A549 (cell line): ENCODE results near the gene CYP24A1. TPM values are rescaled to one million over a fixed set of nuclear protein-coding genes. Genes with fewer than 3 reads are reported as not detected.
A peak's percentile ranks its signal among the peaks of the same experiment; 100 is the strongest.

Source experiments
- BCL3 ChIP-seq: fragments of >200 bp; sonication (Bioruptor Twin); formaldehyde crosslinking; IDR thresholded peaks from 3 replicates; pipeline ENCODE4 v1.6.1; 2016
- BHLHE40 ChIP-seq: IDR thresholded peaks from 2 replicates; pipeline ENCODE4 v1.6.1; 2012; ENCODE audit warnings: low read depth, low read length, inconsistent platforms
- CBX2 ChIP-seq: fragments of 200-600 bp; sonication (generic); IDR thresholded peaks from 2 replicates; pipeline ENCODE4 v1.6.1; 2016; ENCODE audit warnings: low read depth, mild to moderate bottlenecking, borderline replicate concordance
- CEBPB ChIP-seq, 2 experiments: fragments of >200 bp in 1 of 2; sonication (Bioruptor Twin) in 1 of 2; formaldehyde crosslinking in 1 of 2; IDR thresholded peaks; 2 replicates each; pipeline ENCODE4 v1.6.1; 2012 to 2016
- CHD2 ChIP-seq: fragments of 150-350 bp; IDR thresholded peaks from 2 replicates; pipeline ENCODE4 v1.6.1; 2014; ENCODE audit warnings: low read length; ENCODE audit not compliant: partially characterized antibody
- CHD4 ChIP-seq: fragments of 200-600 bp; sonication (generic); IDR thresholded peaks from 2 replicates; pipeline ENCODE4 v1.6.1; 2016; ENCODE audit warnings: antibody characterized with exemption, mild to moderate bottlenecking, borderline replicate concordance
- E2F6 ChIP-seq: IDR thresholded peaks from 2 replicates; pipeline ENCODE4 v1.6.1; 2012; ENCODE audit warnings: low read depth, borderline replicate concordance
- EHF ChIP-seq: fragments of 250-450 bp; sonication (Bioruptor Pico); IDR thresholded peaks from 2 replicates; pipeline ENCODE4 v1.5.0; 2020; ENCODE audit warnings: mild to moderate bottlenecking
- EHMT2 ChIP-seq: fragments of 200-600 bp; sonication (generic); IDR thresholded peaks from 2 replicates; pipeline ENCODE4 v1.6.1; 2016; ENCODE audit warnings: antibody characterized with exemption, low read depth, mild to moderate bottlenecking, moderate library complexity
- EP300 ChIP-seq, 2 experiments: fragments of >200 bp; sonication (Bioruptor Twin); formaldehyde crosslinking; IDR thresholded peaks; 2 replicates in 1 of 2; 3 replicates in 1 of 2; pipeline ENCODE4 v1.6.1; 2016 to 2017
- ESRRA ChIP-seq: fragments of 150-350 bp; IDR thresholded peaks from 2 replicates; pipeline ENCODE4 v1.6.1; 2014; ENCODE audit warnings: mild to moderate bottlenecking, low read length, borderline replicate concordance
- FOSB ChIP-seq: fragments of 250-450 bp; sonication (Bioruptor Pico); IDR thresholded peaks from 2 replicates; pipeline ENCODE4 v1.5.0; 2020; ENCODE audit warnings: mild to moderate bottlenecking, moderate library complexity
- HDAC2 ChIP-seq: fragments of 200-600 bp; sonication (generic); IDR thresholded peaks from 2 replicates; pipeline ENCODE4 v1.6.1; 2016
- HEYL ChIP-seq: fragments of 250-450 bp; sonication (Bioruptor Pico); IDR thresholded peaks from 2 replicates; pipeline ENCODE4 v1.8.0; 2021; ENCODE audit warnings: mild to moderate bottlenecking, moderate library complexity
- HOXB13 ChIP-seq: fragments of 250-450 bp; sonication (Bioruptor Pico); IDR thresholded peaks from 2 replicates; pipeline ENCODE4 v1.5.0; 2020; ENCODE audit warnings: low read depth, mild to moderate bottlenecking, moderate library complexity
- HOXB5 ChIP-seq: fragments of 250-450 bp; sonication (Bioruptor Pico); IDR thresholded peaks from 2 replicates; pipeline ENCODE4 v1.5.0; 2020; ENCODE audit warnings: mild to moderate bottlenecking, moderate library complexity
- JUN ChIP-seq, 2 experiments: fragments of >200 bp; sonication (Bioruptor Twin); formaldehyde crosslinking; IDR thresholded peaks; 2 replicates in 1 of 2; 3 replicates in 1 of 2; pipeline ENCODE4 v1.6.1; 2016 to 2017
- KDM1A ChIP-seq: fragments of 200-600 bp; sonication (generic); IDR thresholded peaks from 2 replicates; pipeline ENCODE4 v1.6.1; 2016; ENCODE audit warnings: low read depth, mild to moderate bottlenecking
- KDM5A ChIP-seq: fragments of 200-600 bp; sonication (generic); IDR thresholded peaks from 2 replicates; pipeline ENCODE4 v1.6.1; 2016; ENCODE audit warnings: antibody characterized with exemption, mild to moderate bottlenecking
- MAZ ChIP-seq: fragments of 150-350 bp; IDR thresholded peaks from 2 replicates; pipeline ENCODE4 v1.6.1; 2014; ENCODE audit warnings: antibody characterized with exemption, low read depth, low read length, borderline replicate concordance
- MYC ChIP-seq: IDR thresholded peaks from 2 replicates; pipeline ENCODE4 v1.6.1; 2012; ENCODE audit warnings: mild to moderate bottlenecking, inconsistent platforms, low read length, improper control_type of control experiment, borderline replicate concordance
- NFE2L2 ChIP-seq: fragments of 150-350 bp; conservative IDR thresholded peaks from 2 replicates; pipeline ENCODE4 v1.6.1; 2014; ENCODE audit warnings: low read length
- NPAS2 ChIP-seq: fragments of 250-450 bp; sonication (Bioruptor Pico); IDR thresholded peaks from 2 replicates; pipeline ENCODE4 v1.8.0; 2022; ENCODE audit warnings: mild to moderate bottlenecking, moderate library complexity, borderline replicate concordance
- PBX3 ChIP-seq: IDR thresholded peaks from 2 replicates; pipeline ENCODE4 v1.6.1; 2012
- POLR2A ChIP-seq: IDR thresholded peaks from 2 replicates; pipeline ENCODE4 v1.6.1; 2012; ENCODE audit warnings: mild to moderate bottlenecking, low read length
- POLR2AphosphoS2 ChIP-seq: conservative IDR thresholded peaks from 2 replicates; pipeline ENCODE4 v1.6.1; 2012; ENCODE audit warnings: low read length, improper control_type of control experiment, inconsistent platforms
- RARB ChIP-seq: fragments of 250-450 bp; sonication (Bioruptor Pico); IDR thresholded peaks from 2 replicates; pipeline ENCODE4 v1.8.0; 2021; ENCODE audit warnings: mild to moderate bottlenecking, moderate library complexity
- RFX5 ChIP-seq: fragments of 450-650 bp; IDR thresholded peaks from 2 replicates; pipeline ENCODE4 v1.7.1; 2014; ENCODE audit warnings: antibody characterized with exemption, mild to moderate bottlenecking, moderate library complexity
- RNF2 ChIP-seq: fragments of 200-600 bp; sonication (generic); IDR thresholded peaks from 2 replicates; pipeline ENCODE4 v1.6.1; 2016; ENCODE audit warnings: low read depth, mild to moderate bottlenecking, antibody characterized with exemption, moderate library complexity, borderline replicate concordance
- TFCP2L1 ChIP-seq: fragments of 250-450 bp; sonication (Bioruptor Pico); IDR thresholded peaks from 2 replicates; pipeline ENCODE4 v1.5.0; 2021; ENCODE audit warnings: mild to moderate bottlenecking
- TP53 ChIP-seq: fragments of 250-450 bp; sonication (Bioruptor Pico); IDR thresholded peaks from 2 replicates; pipeline ENCODE4 v1.5.0; 2021; ENCODE audit warnings: mild to moderate bottlenecking, moderate library complexity
- ZC3H11A ChIP-seq: fragments of 450-650 bp; IDR thresholded peaks from 2 replicates; pipeline ENCODE4 v1.6.1; 2014; ENCODE audit warnings: antibody characterized with exemption, mild to moderate bottlenecking
- ZNF302 ChIP-seq: fragments of 250-450 bp; sonication (Bioruptor Pico); IDR thresholded peaks from 2 replicates; pipeline ENCODE4 v1.9.0; 2021; ENCODE audit warnings: inconsistent platforms, mild to moderate bottlenecking, moderate library complexity
- ZSCAN20 ChIP-seq: fragments of 250-450 bp; sonication (Bioruptor Pico); IDR thresholded peaks from 2 replicates; pipeline ENCODE4 v1.8.0; 2022; ENCODE audit warnings: mild to moderate bottlenecking, moderate library complexity
- polyA plus RNA-seq, 4 experiments: library from polyadenylated mRNA; depleted of rRNA in 3 of 4; stranded (reverse); fragments of >200 nt; fragmentation: RNase III in 1 of 4; extraction: RNeasy Plus Mini Kit Qiagen cat#74134 plus additional on column Dnase treatment in 1 of 4; gene quantifications; 2 replicates in 3 of 4; 3 replicates in 1 of 4; pipeline ENCODE4 v1.2.3, GENCODE V29; 2011 to 2017
- TF ChIP-seq, protein P1 (sequence below): fragments of 450-650 bp; IDR thresholded peaks from 2 replicates; pipeline ENCODE4 v1.6.1; 2014; ENCODE audit warnings: antibody characterized with exemption
- TF ChIP-seq, protein P2 (sequence below): fragments of 250-450 bp; sonication (Bioruptor Pico); IDR thresholded peaks from 2 replicates; pipeline ENCODE4 v1.5.0; 2021; ENCODE audit warnings: mild to moderate bottlenecking, moderate library complexity, borderline replicate concordance
- TF ChIP-seq, protein P3 (sequence below): fragments of >200 bp; sonication (Bioruptor Twin); formaldehyde crosslinking; IDR thresholded peaks from 2 replicates; pipeline ENCODE4 v1.6.1; 2016
- TF ChIP-seq, protein P4 (sequence below): IDR thresholded peaks from 2 replicates; pipeline ENCODE4 v1.6.1; 2012
- TF ChIP-seq, protein P5 (sequence below): fragments of 150-350 bp; IDR thresholded peaks from 2 replicates; pipeline ENCODE4 v1.6.1; 2014; ENCODE audit warnings: low read depth, mild to moderate bottlenecking, low read length

Gene CYP24A1
- polyA plus RNA-seq, 2 of the 4 experiments (the other 2 are of a cell fraction), result 722 to 1,617 TPM

DNA sequence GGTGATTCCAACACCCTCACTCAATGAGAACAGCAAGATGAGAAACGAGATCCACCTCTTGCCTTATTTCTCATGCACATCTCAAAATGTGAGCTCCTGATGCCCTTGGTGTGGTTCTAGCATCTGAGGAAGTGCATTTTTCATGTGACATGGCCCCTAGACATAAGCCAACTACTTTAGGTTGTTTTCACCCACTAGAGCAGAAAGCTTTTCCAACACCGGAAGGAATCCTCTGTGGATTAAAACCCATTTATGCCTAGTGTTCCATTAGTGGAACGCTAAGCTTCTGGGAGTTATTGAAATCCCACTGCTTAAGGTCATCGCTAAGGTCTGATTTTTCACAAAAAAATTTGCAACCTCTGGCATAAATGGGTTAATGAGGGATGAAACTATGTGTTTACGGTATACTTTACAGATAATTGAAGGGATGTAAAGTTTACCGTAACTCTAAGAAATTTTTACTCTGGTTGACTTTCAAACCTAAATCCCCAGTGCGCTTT is 24.0 kb downstream of the CYP24A1 start (continued):
- TF ChIP-seq PBX3, result 0 out of 2 replicates have a peak, but pooled peaks have one; percentile 32
- TF ChIP-seq, protein P1, sequence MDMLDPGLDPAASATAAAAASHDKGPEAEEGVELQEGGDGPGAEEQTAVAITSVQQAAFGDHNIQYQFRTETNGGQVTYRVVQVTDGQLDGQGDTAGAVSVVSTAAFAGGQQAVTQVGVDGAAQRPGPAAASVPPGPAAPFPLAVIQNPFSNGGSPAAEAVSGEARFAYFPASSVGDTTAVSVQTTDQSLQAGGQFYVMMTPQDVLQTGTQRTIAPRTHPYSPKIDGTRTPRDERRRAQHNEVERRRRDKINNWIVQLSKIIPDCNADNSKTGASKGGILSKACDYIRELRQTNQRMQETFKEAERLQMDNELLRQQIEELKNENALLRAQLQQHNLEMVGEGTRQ, result no peak
- TF ChIP-seq NPAS2 (CRISPR knock-in tag), result no peak
- TF ChIP-seq ZC3H11A, result no peak
- TF ChIP-seq JUN (IDR thresholded peaks at IDR 0.05), result no peak; a peak in 1 of 5 replicates
- TF ChIP-seq, protein P2, sequence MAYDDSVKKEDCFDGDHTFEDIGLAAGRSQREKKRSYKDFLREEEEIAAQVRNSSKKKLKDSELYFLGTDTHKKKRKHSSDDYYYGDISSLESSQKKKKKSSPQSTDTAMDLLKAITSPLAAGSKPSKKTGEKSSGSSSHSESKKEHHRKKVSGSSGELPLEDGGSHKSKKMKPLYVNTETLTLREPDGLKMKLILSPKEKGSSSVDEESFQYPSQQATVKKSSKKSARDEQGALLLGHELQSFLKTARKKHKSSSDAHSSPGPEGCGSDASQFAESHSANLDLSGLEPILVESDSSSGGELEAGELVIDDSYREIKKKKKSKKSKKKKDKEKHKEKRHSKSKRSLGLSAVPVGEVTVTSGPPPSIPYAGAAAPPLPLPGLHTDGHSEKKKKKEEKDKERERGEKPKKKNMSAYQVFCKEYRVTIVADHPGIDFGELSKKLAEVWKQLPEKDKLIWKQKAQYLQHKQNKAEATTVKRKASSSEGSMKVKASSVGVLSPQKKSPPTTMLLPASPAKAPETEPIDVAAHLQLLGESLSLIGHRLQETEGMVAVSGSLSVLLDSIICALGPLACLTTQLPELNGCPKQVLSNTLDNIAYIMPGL (CRISPR knock-in tag), result peak; percentile 81
- no peak for TF ChIP-seq EHMT2
- no peak for TF ChIP-seq MAZ
- TF ChIP-seq ESRRA, result no peak
- peak; percentile 16; the same call in 1 of the 2 replicates for TF ChIP-seq HEYL (CRISPR knock-in tag)
- TF ChIP-seq TP53 (CRISPR knock-in tag), result no peak
- TF ChIP-seq NFE2L2, result no peak
- no peak for TF ChIP-seq KDM1A
- no peak for TF ChIP-seq CHD4
- TF ChIP-seq BHLHE40, result no peak
- TF ChIP-seq HOXB5, result peak; percentile 50; the same call in 1 of the 2 replicates
- TF ChIP-seq RARB (CRISPR knock-in tag), result no peak
- no peak for TF ChIP-seq POLR2AphosphoS2
- peak; percentile 77 for TF ChIP-seq ZSCAN20
- no peak for TF ChIP-seq KDM5A
- TF ChIP-seq, protein P3, sequence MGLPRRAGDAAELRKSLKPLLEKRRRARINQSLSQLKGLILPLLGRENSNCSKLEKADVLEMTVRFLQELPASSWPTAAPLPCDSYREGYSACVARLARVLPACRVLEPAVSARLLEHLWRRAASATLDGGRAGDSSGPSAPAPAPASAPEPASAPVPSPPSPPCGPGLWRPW, result no peak
- no peak for TF ChIP-seq E2F6
- no peak for TF ChIP-seq TFCP2L1 (CRISPR knock-in tag)
- TF ChIP-seq HOXB13 (CRISPR knock-in tag), result 0 out of 2 replicates have a peak, but pooled peaks have one; percentile 81
- TF ChIP-seq EHF (CRISPR knock-in tag), result peak; percentile 47; the same call in 1 of the 2 replicates
- TF ChIP-seq CBX2, result no peak
- no peak for TF ChIP-seq MYC
- TF ChIP-seq CEBPB (IDR thresholded peaks at IDR 0.05), result no peak
- no peak for TF ChIP-seq HDAC2
- TF ChIP-seq, protein P4, sequence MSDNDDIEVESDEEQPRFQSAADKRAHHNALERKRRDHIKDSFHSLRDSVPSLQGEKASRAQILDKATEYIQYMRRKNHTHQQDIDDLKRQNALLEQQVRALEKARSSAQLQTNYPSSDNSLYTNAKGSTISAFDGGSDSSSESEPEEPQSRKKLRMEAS, result no peak
- TF ChIP-seq FOSB (CRISPR knock-in tag), result 0 out of 2 replicates have a peak, but pooled peaks have one; percentile 6
- 0 out of 2 replicates have a peak, but pooled peaks have one; percentile 21 for TF ChIP-seq ZNF302 (CRISPR knock-in tag)
- TF ChIP-seq POLR2A, result no peak
- no peak for TF ChIP-seq RFX5
- TF ChIP-seq BCL3, result no peak
- TF ChIP-seq RNF2, result no peak
- no peak for TF ChIP-seq EP300 (IDR thresholded peaks at IDR 0.05)
- TF ChIP-seq CHD2, result no peak
- TF ChIP-seq, protein P5, sequence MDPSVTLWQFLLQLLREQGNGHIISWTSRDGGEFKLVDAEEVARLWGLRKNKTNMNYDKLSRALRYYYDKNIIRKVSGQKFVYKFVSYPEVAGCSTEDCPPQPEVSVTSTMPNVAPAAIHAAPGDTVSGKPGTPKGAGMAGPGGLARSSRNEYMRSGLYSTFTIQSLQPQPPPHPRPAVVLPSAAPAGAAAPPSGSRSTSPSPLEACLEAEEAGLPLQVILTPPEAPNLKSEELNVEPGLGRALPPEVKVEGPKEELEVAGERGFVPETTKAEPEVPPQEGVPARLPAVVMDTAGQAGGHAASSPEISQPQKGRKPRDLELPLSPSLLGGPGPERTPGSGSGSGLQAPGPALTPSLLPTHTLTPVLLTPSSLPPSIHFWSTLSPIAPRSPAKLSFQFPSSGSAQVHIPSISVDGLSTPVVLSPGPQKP, result no peak
